ENCODE results near the gene LRPPRC.

The LRPPRC gene

DNA sequence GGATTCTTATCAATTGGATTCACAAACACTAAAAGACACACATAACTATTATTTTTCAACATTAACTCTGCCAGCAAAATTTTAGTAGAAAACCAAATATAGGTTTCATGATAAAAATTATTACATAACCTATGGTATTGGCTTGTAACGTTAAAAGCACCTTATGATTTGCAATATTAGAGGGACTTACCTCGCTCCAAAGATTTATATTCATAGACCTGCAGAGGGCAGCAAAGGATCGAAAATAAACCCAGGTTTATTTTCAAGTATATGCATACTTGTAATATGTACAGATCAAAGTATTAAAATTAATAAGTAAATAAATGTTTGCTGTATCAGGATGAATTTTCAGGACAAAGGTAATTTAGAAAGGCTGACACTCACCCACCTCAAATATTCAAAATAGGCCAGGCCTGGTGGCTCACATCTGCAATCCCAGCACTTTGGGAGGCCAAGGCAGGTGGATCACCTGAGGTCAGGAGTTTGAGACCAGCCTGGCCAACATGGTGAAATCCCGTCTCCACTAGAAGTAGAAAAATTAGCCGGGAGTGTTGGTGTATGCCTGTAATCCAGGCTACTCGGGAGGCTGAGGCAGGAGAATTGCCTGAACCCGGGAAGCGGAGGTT is 45.3 kb downstream of the LRPPRC start:
- Histone ChIP-seq H3K9ac (ENCODE audit: low read length) (no peak overlapping the region), H3K9me3 (ENCODE audit: insufficient read depth, low read length) (no peaks in the 10 kb centered on the region), H3K79me2 (ENCODE audit: insufficient read depth, low read length) (no peaks in the 10 kb centered on the region), H3K27ac (ENCODE audit: low read depth, low read length) (no peak overlapping the region), H3K4me3 (ENCODE audit: insufficient read depth, low read length, poor library complexity, severe bottlenecking) (no peak overlapping the region), H3K27me3 (ENCODE audit: low read length) (no peaks in the 10 kb centered on the region), H2AFZ (ENCODE audit: low read depth, low read length, severe bottlenecking) (no peak overlapping the region), H3F3A (ENCODE audit: insufficient read depth) (peaks cover 9% of the 10 kb centered on the region; the same call in 1 of the 2 replicates), H3K36me3 (ENCODE audit: low read length) (peaks cover 67% of the 10 kb centered on the region), H3K4me2 (ENCODE audit: low read depth, low read length, poor library complexity, severe bottlenecking) (no peak overlapping the region), H4K20me1 (ENCODE audit: low read depth, low read length) (peaks cover 5% of the 10 kb centered on the region; the same call in 1 of the 2 replicates), H3K9me2 (replicated peaks; ENCODE audit: insufficient read depth, low read length) (no peaks in the 10 kb centered on the region)
- no peak for TF ChIP-seq EZH2phosphoT487 (conservative IDR thresholded peaks at IDR 0.05; ENCODE audit: low read length)
- TF ChIP-seq, protein P1, sequence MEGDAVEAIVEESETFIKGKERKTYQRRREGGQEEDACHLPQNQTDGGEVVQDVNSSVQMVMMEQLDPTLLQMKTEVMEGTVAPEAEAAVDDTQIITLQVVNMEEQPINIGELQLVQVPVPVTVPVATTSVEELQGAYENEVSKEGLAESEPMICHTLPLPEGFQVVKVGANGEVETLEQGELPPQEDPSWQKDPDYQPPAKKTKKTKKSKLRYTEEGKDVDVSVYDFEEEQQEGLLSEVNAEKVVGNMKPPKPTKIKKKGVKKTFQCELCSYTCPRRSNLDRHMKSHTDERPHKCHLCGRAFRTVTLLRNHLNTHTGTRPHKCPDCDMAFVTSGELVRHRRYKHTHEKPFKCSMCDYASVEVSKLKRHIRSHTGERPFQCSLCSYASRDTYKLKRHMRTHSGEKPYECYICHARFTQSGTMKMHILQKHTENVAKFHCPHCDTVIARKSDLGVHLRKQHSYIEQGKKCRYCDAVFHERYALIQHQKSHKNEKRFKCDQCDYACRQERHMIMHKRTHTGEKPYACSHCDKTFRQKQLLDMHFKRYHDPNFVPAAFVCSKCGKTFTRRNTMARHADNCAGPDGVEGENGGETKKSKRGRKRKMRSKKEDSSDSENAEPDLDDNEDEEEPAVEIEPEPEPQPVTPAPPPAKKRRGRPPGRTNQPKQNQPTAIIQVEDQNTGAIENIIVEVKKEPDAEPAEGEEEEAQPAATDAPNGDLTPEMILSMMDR (IDR thresholded peaks at IDR 0.05; ENCODE audit: insufficient read depth, low read length, poor library complexity, severe bottlenecking): peak; percentile 29

DNA sequence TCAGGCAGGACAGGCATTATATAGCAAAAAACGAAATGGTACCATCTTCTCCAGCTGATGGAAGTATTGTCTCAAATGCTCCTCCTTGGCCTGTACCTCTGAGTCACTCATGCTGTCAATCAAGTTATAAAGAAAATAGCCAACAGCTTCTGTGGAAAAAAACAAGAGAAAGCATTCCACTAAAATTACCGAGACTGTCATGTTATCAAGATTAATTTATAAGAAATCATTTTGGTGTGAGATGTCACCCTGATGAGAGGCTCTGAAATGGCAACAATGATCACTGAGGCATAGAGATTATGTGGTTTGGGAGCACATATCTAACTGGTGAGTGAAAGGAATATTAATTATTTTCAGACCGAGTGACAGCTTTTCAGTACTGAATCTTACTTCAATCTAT is 47.4 kb downstream of the LRPPRC start:
- Histone ChIP-seq H3K79me2 (ENCODE audit: insufficient read depth, low read length) (no peaks in the 10 kb centered on the region), H3K9me2 (replicated peaks; ENCODE audit: insufficient read depth, low read length) (no peaks in the 10 kb centered on the region), H3K27ac (ENCODE audit: low read depth, low read length) (no peak overlapping the region), H2AFZ (ENCODE audit: low read depth, low read length, severe bottlenecking) (no peak overlapping the region), H3K4me3 (ENCODE audit: insufficient read depth, low read length, poor library complexity, severe bottlenecking) (no peak overlapping the region), H3K4me2 (ENCODE audit: low read depth, low read length, poor library complexity, severe bottlenecking) (no peak overlapping the region), H3F3A (ENCODE audit: insufficient read depth) (peaks cover 5% of the 10 kb centered on the region; the same call in 1 of the 2 replicates), H3K9ac (ENCODE audit: low read length) (no peak overlapping the region), H3K9me3 (ENCODE audit: insufficient read depth, low read length) (no peaks in the 10 kb centered on the region), H3K36me3 (ENCODE audit: low read length) (peaks cover 71% of the 10 kb centered on the region), H3K27me3 (ENCODE audit: low read length) (no peaks in the 10 kb centered on the region), H4K20me1 (ENCODE audit: low read depth, low read length) (peaks cover 5% of the 10 kb centered on the region; the same call in 1 of the 2 replicates)
- TF ChIP-seq, protein P1 (IDR thresholded peaks at IDR 0.05; ENCODE audit: insufficient read depth, low read length, poor library complexity, severe bottlenecking): no peak
- no peak for TF ChIP-seq EZH2phosphoT487 (conservative IDR thresholded peaks at IDR 0.05; ENCODE audit: low read length)

DNA sequence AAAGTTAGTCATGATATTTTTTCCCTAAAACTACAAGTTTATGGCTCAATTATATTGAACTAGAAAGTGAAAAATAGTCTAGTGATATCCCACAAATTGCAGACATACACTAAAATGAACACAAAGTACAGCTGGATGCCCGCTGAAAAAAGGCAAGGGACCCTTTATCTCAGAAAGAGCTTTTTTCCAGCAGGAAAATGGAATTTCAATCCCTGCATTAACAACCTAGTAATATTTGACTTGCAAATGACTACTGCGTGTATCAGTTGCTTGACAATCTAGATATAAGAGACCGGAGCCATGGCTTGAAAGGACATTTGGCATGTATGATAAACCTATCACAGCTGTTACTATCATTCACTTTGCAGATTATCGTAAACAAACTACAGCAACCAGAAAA is 49.1 kb downstream of the LRPPRC start:
- peaks cover 77% of the 10 kb centered on the region for H3K36me3 ChIP-seq (ENCODE audit: low read length)
- H3K27ac ChIP-seq (ENCODE audit: low read depth, low read length): no peak overlapping the region
- TF ChIP-seq, protein P1 (IDR thresholded peaks at IDR 0.05; ENCODE audit: insufficient read depth, low read length, poor library complexity, severe bottlenecking): no peak
- TF ChIP-seq EZH2phosphoT487 (conservative IDR thresholded peaks at IDR 0.05; ENCODE audit: low read length): no peak
- H3K4me2 ChIP-seq (ENCODE audit: low read depth, low read length, poor library complexity, severe bottlenecking): no peak overlapping the region
- peaks cover 8% of the 10 kb centered on the region; the same call in 1 of the 2 replicates for H3F3A ChIP-seq (ENCODE audit: insufficient read depth)
- no peak overlapping the region for H3K9ac ChIP-seq (ENCODE audit: low read length)
- H3K27me3 ChIP-seq (ENCODE audit: low read length): no peaks in the 10 kb centered on the region
- H3K79me2 ChIP-seq (ENCODE audit: insufficient read depth, low read length): no peaks in the 10 kb centered on the region
- no peak overlapping the region for H3K4me3 ChIP-seq (ENCODE audit: insufficient read depth, low read length, poor library complexity, severe bottlenecking)
- no peaks in the 10 kb centered on the region for H3K9me3 ChIP-seq (ENCODE audit: insufficient read depth, low read length)
- H4K20me1 ChIP-seq (ENCODE audit: low read depth, low read length): peaks cover 5% of the 10 kb centered on the region; the same call in 1 of the 2 replicates
- H2AFZ ChIP-seq (ENCODE audit: low read depth, low read length, severe bottlenecking): no peak overlapping the region
- H3K9me2 ChIP-seq (replicated peaks; ENCODE audit: insufficient read depth, low read length): no peaks in the 10 kb centered on the region
